A673 (cell line): ENCODE data around the gene SLC15A1.
"Not testable (repeated sequence)": the region's sequence is repeated elsewhere in the genome, so short reads cannot be mapped to it uniquely, and the experiment has no call there.

Experiments
- CTCF ChIP-seq: fragments of 300-800, 200-600 bp; sonication (generic); conservative IDR thresholded peaks from 2 replicates; pipeline ENCODE4 v1.5.1; 2017; ENCODE audit warnings: low read depth, mild to moderate bottlenecking, antibody characterized with exemption, low read length, moderate library complexity, mixed read lengths
- EZH2 ChIP-seq: fragments of 200-600 bp; sonication (generic); IDR thresholded peaks from 2 replicates; pipeline ENCODE4 v1.6.1; 2017; ENCODE audit warnings: borderline replicate concordance, low read depth, mild to moderate bottlenecking, mixed read lengths, antibody characterized with exemption, low read length; ENCODE audit not compliant: poor library complexity, severe bottlenecking

GRCh38 chr13:98639785-98640184, 112.7 kb downstream of the SLC15A1 start:
- TF ChIP-seq CTCF, EZH2: not testable (repeated sequence)
